ENCODE data around the gene TSPAN10. TPM values are rescaled to one million over a fixed set of nuclear protein-coding genes. Genes with fewer than 3 reads are reported as not detected.
A peak's percentile ranks its signal among the peaks of the same experiment; 100 is the strongest.

TSPAN10 gene
- total and polyA plus RNA-seq, 9 of the 15 experiments (the other 6 are each of a cell fraction or from before 2014, with no cell fraction given): 0.05 to 0.31 (median 0.13) TPM; not detected in 1

GRCh38 chr17:81683584-81684441, 46.8 kb downstream of the TSPAN10 start, which contains the start of the genes ARL16 and HGS (continued):
- TF ChIP-seq JUND (IDR thresholded peaks at IDR 0.05; ENCODE audit: borderline replicate concordance, low read depth, low read length) (no peak), JUND (tag; IDR thresholded peaks at IDR 0.05; ENCODE audit: borderline replicate concordance, low read depth, low read length) (no peak), IRF9 (tag; IDR thresholded peaks at IDR 0.05) (no peak), ZNF274 (IDR thresholded peaks at IDR 0.05; ENCODE audit: borderline replicate concordance, low read depth, low read length) (no peak), BRCA1 (IDR thresholded peaks at IDR 0.05) (no peak), BRCA1 (CRISPR knock-in tag; IDR thresholded peaks at IDR 0.05) (no peak), TCF7 (IDR thresholded peaks at IDR 0.05; ENCODE audit: borderline replicate concordance) (no peak), KAT7 (CRISPR knock-in tag; IDR thresholded peaks at IDR 0.05; ENCODE audit: borderline replicate concordance) (no peak), AFF1 (IDR thresholded peaks at IDR 0.05; ENCODE audit: low read depth in 1 of 2, partially characterized antibody in 2 of 2) (no peak), ZNF512 (tag; IDR thresholded peaks at IDR 0.05) (no peak), YBX1 (IDR thresholded peaks at IDR 0.05) (no peak), HBP1 (CRISPR knock-in tag; IDR thresholded peaks at IDR 0.05) (no peak), ZNF232 (CRISPR knock-in tag; IDR thresholded peaks at IDR 0.05) (no peak), ZC3H4 (CRISPR knock-in tag; IDR thresholded peaks at IDR 0.05; ENCODE audit: borderline replicate concordance) (no peak), RBBP5 (IDR thresholded peaks at IDR 0.05; ENCODE audit: borderline replicate concordance, insufficient read depth, low read length, poor library complexity, severe bottlenecking) (peak; percentile 74), IFI16 (CRISPR knock-in tag; IDR thresholded peaks at IDR 0.05) (no peak), HES1 (IDR thresholded peaks at IDR 0.05; ENCODE audit: low read depth) (no peak)
